HepG2 (cell line): ENCODE results near the gene B9D2. TPM values are rescaled to one million over a fixed set of nuclear protein-coding genes. Genes with fewer than 3 reads are reported as not detected.

Source experiments
- ARID5B ChIP-seq: IDR thresholded peaks from 2 replicates; pipeline ENCODE4 v1.4.0; 2020; ENCODE audit warnings: mild to moderate bottlenecking, missing genetic modification reagents
- ATF2 ChIP-seq: sonication (generic); formaldehyde crosslinking; IDR thresholded peaks from 2 replicates; pipeline ENCODE4 v1.4.0; 2020; ENCODE audit warnings: missing genetic modification reagents
- FOXK2 ChIP-seq: fragments of 450-650 bp; IDR thresholded peaks from 2 replicates; pipeline ENCODE4 v1.6.1; 2016
- HMGXB4 ChIP-seq, 2 experiments: sonication (generic) in 1 of 2; formaldehyde crosslinking in 1 of 2; IDR thresholded peaks; 2 replicates each; pipeline versions ENCODE4 v1.4.0 to v1.6.1; 2018 to 2020; ENCODE audit warnings: missing genetic modification reagents in 2 of 2, borderline replicate concordance in 1 of 2, low read depth in 1 of 2, mild to moderate bottlenecking in 1 of 2, missing biosample characterization in 1 of 2
- JUN ChIP-seq: sonication (generic); formaldehyde crosslinking; IDR thresholded peaks from 2 replicates; pipeline ENCODE4 v1.4.0; 2020; ENCODE audit warnings: mild to moderate bottlenecking, missing genetic modification reagents
- PAF1 ChIP-seq: IDR thresholded peaks from 2 replicates; pipeline ENCODE4 v1.6.1; 2016; ENCODE audit warnings: missing genetic modification reagents, missing compliant biosample characterization
- PRMT3 ChIP-seq: sonication (generic); formaldehyde crosslinking; IDR thresholded peaks from 2 replicates; pipeline ENCODE4 v1.8.1; 2022; ENCODE audit warnings: low read depth, mild to moderate bottlenecking, moderate library complexity, missing genetic modification reagents, borderline replicate concordance
- SALL1 ChIP-seq: sonication (generic); formaldehyde crosslinking; IDR thresholded peaks from 2 replicates; pipeline ENCODE4 v1.8.0; 2022; ENCODE audit warnings: mild to moderate bottlenecking, missing genetic modification reagents
- ZHX2 ChIP-seq, 2 experiments: sonication (generic) in 1 of 2; formaldehyde crosslinking in 1 of 2; IDR thresholded peaks; 2 replicates each; pipeline versions ENCODE4 v1.6.1 to v1.9.0; 2014 to 2022; ENCODE audit warnings: antibody characterized with exemption in 1 of 2, borderline replicate concordance in 1 of 2, inconsistent platforms in 1 of 2, low read depth in 1 of 2, missing genetic modification reagents in 1 of 2
- ZMYM2 ChIP-seq: sonication (generic); formaldehyde crosslinking; IDR thresholded peaks from 2 replicates; pipeline ENCODE4 v1.8.0; 2022; ENCODE audit warnings: mild to moderate bottlenecking, missing genetic modification reagents
- ZNF547 ChIP-seq: sonication (generic); formaldehyde crosslinking; IDR thresholded peaks from 2 replicates; pipeline ENCODE4 v1.5.1; 2020; ENCODE audit warnings: mild to moderate bottlenecking, missing genetic modification reagents
- ZNF652 ChIP-seq: IDR thresholded peaks from 2 replicates; pipeline ENCODE4 v1.6.1; 2016; ENCODE audit warnings: low read depth, borderline replicate concordance
- ZNF670 ChIP-seq: sonication (generic); formaldehyde crosslinking; IDR thresholded peaks from 2 replicates; pipeline ENCODE4 v1.8.0; 2022; ENCODE audit warnings: mild to moderate bottlenecking, missing genetic modification reagents, borderline replicate concordance
- ZNF891 ChIP-seq: sonication (generic); formaldehyde crosslinking; IDR thresholded peaks from 2 replicates; pipeline ENCODE4 v1.5.0; 2020; ENCODE audit warnings: mild to moderate bottlenecking, missing genetic modification reagents
- polyA plus RNA-seq, 8 experiments: library from polyadenylated mRNA; depleted of rRNA in 3 of 8; stranded (reverse) in 7 of 8; unstranded in 1 of 8; fragments of >200 nt; fragmentation: Illumina TruSeq in 4 of 8; extraction: Trizol in 4 of 8; gene quantifications; 2 replicates each; pipeline versions ENCODE4 v1.2.1 to v1.2.3, GENCODE V29; 2011 to 2016; ENCODE audit warnings: low read depth in 4 of 8, missing spikeins in 1 of 8, mixed read lengths in 1 of 8; ENCODE audit not compliant: insufficient read depth in 1 of 8
- total RNA-seq, 5 experiments: library from RNA; depleted of rRNA; stranded (reverse); fragments of >200 nt; fragmentation: Illumina TruSeq; extraction: Trizol; gene quantifications; 2 replicates each; pipeline ENCODE4 v1.2.3, GENCODE V29; 2016; ENCODE audit warnings: low read depth in 1 of 5

The B9D2 gene
- total and polyA plus RNA-seq, 2 of the 13 experiments (the other 11 are each of a cell fraction or from before 2014, with no cell fraction given) = 3.1 to 4.4 TPM

GRCh38 chr19:41308450-41309179, 55.3 kb downstream of the B9D2 start (continued):
- TF ChIP-seq ARID5B (CRISPR knock-in tag) = no peak
- TF ChIP-seq JUN = no peak
- no peak for TF ChIP-seq ZNF891 (CRISPR knock-in tag)
- TF ChIP-seq ATF2 (CRISPR knock-in tag) = 0 out of 2 replicates have a peak, but pooled peaks have one; percentile 30
- peak in 1 of 2 experiments; percentile 46; a peak in 2 of 4 replicates for TF ChIP-seq HMGXB4 (CRISPR knock-in tag; IDR thresholded peaks at IDR 0.05; ENCODE audit: borderline replicate concordance in 1 of 2, low read depth in 1 of 2)
- peak; percentile 31; the same call in 1 of the 2 replicates for TF ChIP-seq SALL1 (CRISPR knock-in tag)
- TF ChIP-seq ZMYM2 (CRISPR knock-in tag) = no peak
- 0 out of 2 replicates have a peak, but pooled peaks have one; percentile 7 for TF ChIP-seq ZNF652
- no peak for TF ChIP-seq ZHX2 (IDR thresholded peaks at IDR 0.05; ENCODE audit: low read depth)
- TF ChIP-seq ZHX2 (CRISPR knock-in tag; IDR thresholded peaks at IDR 0.05; ENCODE audit: borderline replicate concordance) = no peak
- TF ChIP-seq ZNF670 (CRISPR knock-in tag) = no peak
- peak; percentile 35; the same call in 1 of the 2 replicates for TF ChIP-seq FOXK2
- TF ChIP-seq ZNF547 (CRISPR knock-in tag) = 0 out of 2 replicates have a peak, but pooled peaks have one; percentile 14
- no peak for TF ChIP-seq PAF1 (CRISPR knock-in tag)
- TF ChIP-seq PRMT3 (CRISPR knock-in tag) = 0 out of 2 replicates have a peak, but pooled peaks have one; percentile 25
